Adrenal gland (tissue), 5 donors: Measurements from ENCODE around the gene CDH12.

Experiments used
- CTCF ChIP-seq, 6 experiments: fragments of 450-650 bp in 4 of 6; fragments of 200-600 bp in 2 of 6; sonication (generic) in 1 of 6; IDR thresholded peaks; 1 replicate in 5 of 6; 2 replicates in 1 of 6; pipeline versions ENCODE4 v1.5.1 to v1.8.0; 2016 to 2021; ENCODE audit warnings: antibody characterized with exemption in 6 of 6, mild to moderate bottlenecking in 2 of 6, moderate library complexity in 1 of 6
- POLR2A ChIP-seq, 2 donors: fragments of 450-650 bp; IDR thresholded peaks; one replicate each; pipeline ENCODE4 v1.6.1; 2017; ENCODE audit warnings: antibody characterized with exemption in 2 of 2, mild to moderate bottlenecking in 2 of 2, moderate library complexity in 1 of 2
- donor health status: DM: no; HTN: no; CAD: no.

- TF ChIP-seq CTCF (IDR thresholded peaks at IDR 0.05) (no peak), POLR2A (IDR thresholded peaks at IDR 0.05) (no peak)
Observed at GRCh38 chr5:21823076-21823574, 1030.0 kb downstream of the CDH12 start.
